Hypothalamus (tissue), 51 donors: ENCODE results near the gene UBAP2L.
A peak's percentile ranks its signal among the peaks of the same experiment; 100 is the strongest.

ENCODE experiments used
- DNase-seq, 51 donors: peaks; one replicate each; lab custom pipeline; 2025; lab: John Stamatoyannopoulos, UW

Gene UBAP2L

GRCh38 chr1:154220071-154220969, at the start of gene UBAP2L:
Gene UBAP2L, plus strand, starts transcription at chr1:154220955. Its CDS starts 4,169 bp downstream, at chr1:154225124.
- peak; percentile 87 to 99 (median 98) for DNase-seq

- no peak for DNase-seq
These were observed 49.6 kb upstream of the UBAP2L start for GRCh38 chr1:154171223-154171583.

GRCh38 chr1:154171880-154172279, 48.9 kb upstream of the UBAP2L start:
- DNase-seq = no peak

GRCh38 chr1:154174654-154175053, 46.1 kb upstream of the UBAP2L start:
- DNase-seq = no peak

- no peak for DNase-seq
These were observed 44.4 kb upstream of the UBAP2L start for GRCh38 chr1:154176337-154176736.

GRCh38 chr1:154178013-154178412, 42.7 kb upstream of the UBAP2L start:
- DNase-seq = peak in 4 of 51 donors; percentile 6 to 63 (median 36)

- DNase-seq = no peak
These were observed 41.6 kb upstream of the UBAP2L start for GRCh38 chr1:154178911-154179811.

GRCh38 chr1:154179946-154180687, 40.6 kb upstream of the UBAP2L start:
- DNase-seq = no peak

GRCh38 chr1:154181944-154182343, 38.8 kb upstream of the UBAP2L start:
- DNase-seq = peak in 2 of 51 donors; percentile 23 to 48

GRCh38 chr1:154182344-154183045, 38.3 kb upstream of the UBAP2L start:
- DNase-seq = peak in 46 of 51 donors; percentile 6 to 81 (median 40)

GRCh38 chr1:154183046-154183915, 37.5 kb upstream of the UBAP2L start:
- peak; percentile 27 to 96 (median 90) for DNase-seq

GRCh38 chr1:154186177-154186576, 34.6 kb upstream of the UBAP2L start:
- DNase-seq = peak in 7 of 51 donors; percentile 3 to 21 (median 5)

- DNase-seq = no peak
These were observed 33.8 kb upstream of the UBAP2L start for GRCh38 chr1:154186852-154187501.

- DNase-seq = no peak
These were observed 30.2 kb upstream of the UBAP2L start for GRCh38 chr1:154190550-154190949.

- no peak for DNase-seq
These were observed 28.7 kb upstream of the UBAP2L start, which contains the start of gene TPM3 for GRCh38 chr1:154191990-154192461. Gene TPM3, minus strand, starts transcription at chr1:154192100. Its CDS starts 82 bp downstream, at chr1:154192018.

GRCh38 chr1:154192476-154192875, 28.3 kb upstream of the UBAP2L start:
- no peak for DNase-seq

- no peak for DNase-seq
These were observed 26.9 kb upstream of the UBAP2L start for GRCh38 chr1:154193821-154194220.
